NCI-H748 treated with DMSO at 0.1 percent for 48 hours (cell line): Measurements from ENCODE around the gene DDN.

ENCODE experiments used
- DNase-seq: peaks from one replicate; lab custom pipeline; 2025; lab: John Stamatoyannopoulos, UW

The DDN gene

DNA sequence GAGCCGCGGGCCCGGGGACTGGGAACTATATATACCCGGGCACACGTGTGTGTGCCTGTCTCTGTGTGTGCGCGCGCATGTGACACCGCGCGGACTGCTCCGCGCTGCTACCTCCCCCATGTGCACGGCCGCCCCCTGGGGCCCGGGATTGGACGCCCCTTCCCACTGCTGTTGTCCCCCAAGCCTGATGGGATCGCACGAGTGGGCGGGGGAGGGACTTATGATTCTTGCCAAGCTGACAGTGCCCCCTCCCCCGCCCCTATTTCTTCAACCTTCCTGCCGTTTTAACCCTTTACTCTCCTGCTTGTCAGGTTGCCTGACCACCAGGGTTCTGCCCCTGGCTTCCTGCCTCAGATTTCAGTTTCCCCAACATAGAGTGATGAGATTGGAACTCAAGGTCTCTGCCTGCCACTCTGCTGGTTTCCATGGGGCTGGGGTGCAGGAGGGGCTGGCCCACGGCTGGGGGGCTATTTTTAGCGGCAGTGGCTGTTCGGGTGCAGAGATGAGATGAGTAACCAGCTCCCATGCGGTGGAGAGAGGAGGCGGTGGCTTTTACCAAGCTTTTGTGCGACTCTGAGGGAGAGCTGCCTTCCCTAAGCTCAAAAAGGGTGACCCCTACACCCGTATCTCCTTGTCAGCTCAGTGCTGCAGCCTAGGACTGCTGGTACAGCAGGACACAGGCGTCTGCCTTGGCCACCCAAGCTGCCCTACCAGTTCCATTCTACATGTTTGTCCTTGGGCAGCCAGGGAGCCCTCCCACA lies at the start of gene DDN:
DDN (minus strand) TSS at position 5 of the 761 bp plus-strand sequence. CDS start 88 bp downstream, outside the sequence.
- no peak for DNase-seq

DNA sequence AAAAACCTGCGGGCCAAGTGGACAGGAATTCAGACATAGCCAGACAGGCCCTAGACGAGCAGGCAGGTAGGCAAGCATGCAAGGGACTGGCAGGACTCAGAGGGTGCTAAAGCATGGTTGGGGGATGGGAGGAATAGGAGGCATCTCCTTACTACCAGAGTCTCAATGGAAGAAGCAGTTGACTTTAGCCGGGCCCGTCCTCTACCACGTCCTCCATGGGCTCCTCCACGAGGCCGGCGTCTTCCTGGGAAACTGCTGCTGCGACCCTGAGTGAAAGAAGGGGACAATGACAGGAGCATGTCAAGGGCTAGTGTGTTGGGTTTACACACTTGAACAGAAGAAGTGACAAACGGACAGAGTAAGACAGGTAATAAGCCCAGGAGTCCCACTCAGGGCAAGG lies 49.8 kb upstream of the DDN start:
- no peak for DNase-seq

DNA sequence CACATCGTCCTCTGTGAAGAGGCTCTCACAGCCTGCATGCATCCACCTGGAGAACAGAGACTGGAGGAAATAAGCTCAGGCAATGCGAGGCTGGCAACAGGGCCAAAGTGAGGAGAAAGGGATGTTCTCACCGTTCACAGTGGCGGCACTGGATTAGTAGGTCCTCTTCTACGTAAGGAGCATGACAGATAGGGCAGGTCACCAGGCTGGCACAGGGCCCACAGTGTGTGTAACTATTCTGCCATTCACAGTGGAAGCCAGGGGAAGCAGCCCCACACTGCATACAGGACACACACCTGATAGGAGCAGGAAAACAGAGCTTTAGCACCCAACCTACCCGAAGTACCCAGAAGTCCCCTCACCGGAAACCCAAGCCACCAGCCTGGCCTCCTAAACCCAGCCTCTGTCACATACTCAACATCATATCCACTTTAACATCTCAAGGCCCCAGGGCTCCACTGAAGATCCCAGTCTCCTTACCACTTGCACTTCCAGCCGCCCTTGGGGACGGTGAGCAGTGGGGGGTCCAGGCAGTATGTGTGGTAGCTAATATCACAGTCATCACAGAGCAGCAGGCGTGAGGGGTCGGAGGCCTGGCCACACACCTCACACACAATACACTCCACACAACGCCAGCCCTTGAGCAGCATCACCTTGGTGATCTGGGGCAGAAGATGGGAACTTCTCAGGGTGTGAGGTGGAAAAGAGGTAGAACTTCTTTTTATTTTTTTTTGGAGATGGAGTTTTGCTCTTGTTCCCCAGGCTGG lies 47.1 kb upstream of the DDN start:
- no peak for DNase-seq

DNA sequence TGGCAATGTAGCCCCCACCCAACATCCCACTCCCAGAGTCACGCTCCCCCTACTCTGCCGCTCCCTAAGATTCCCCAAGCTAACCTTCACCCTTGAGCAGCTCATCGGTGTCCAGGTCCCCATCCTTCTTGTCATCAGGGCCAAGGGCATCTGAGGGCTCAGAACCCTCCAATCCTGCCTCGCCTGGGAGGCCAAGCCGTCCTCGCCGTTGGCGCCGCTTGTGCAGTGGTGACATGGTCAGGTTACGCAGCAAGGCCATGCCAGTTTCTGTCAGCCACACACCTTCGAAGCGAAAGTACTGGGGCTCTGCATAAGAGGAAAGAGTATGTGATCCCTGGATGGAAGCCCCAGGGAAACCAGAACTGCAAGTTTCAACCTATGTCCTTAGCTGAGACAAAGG lies 45.5 kb upstream of the DDN start:
- no peak for DNase-seq

DNA sequence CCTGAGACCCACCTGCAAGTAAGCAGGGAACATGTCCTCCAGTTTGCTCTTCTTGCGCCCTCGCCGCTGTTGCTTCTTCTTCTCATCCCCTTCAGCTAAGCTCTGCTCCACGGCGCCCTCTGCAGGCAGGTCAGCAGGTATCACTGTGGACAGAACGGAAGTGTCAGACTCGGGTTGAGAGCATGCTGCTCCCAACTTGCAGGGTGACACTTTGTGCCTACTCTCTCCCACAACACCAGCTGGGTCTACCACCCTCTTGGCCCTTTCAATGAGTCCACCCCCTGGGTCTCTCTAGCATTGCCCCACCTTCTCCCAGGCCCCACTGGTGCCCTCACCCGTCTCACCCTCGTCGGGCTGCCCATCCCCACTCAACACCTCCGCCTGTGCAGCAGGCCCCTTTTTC lies 44.7 kb upstream of the DDN start:
- DNase-seq = peak; percentile 19

DNA sequence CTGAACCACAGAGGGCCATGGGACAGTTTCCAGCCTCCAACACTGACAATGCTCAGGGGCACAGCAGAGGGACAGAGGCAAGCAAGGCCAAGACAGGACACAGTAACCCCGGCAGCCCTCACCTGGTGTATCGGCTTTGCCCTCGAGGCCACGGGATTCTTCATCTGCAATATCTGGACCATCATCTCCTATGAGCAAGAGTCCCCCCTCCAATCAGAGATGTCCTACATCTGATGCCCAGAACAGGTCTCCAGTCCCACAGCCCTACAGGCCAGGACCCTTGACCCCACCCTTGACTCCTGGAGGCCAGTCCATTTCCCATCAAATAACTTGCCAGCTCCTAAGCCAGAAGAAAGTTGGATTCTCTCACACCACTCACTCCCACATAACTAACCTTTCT lies 44.1 kb upstream of the DDN start:
- no peak for DNase-seq

DNA sequence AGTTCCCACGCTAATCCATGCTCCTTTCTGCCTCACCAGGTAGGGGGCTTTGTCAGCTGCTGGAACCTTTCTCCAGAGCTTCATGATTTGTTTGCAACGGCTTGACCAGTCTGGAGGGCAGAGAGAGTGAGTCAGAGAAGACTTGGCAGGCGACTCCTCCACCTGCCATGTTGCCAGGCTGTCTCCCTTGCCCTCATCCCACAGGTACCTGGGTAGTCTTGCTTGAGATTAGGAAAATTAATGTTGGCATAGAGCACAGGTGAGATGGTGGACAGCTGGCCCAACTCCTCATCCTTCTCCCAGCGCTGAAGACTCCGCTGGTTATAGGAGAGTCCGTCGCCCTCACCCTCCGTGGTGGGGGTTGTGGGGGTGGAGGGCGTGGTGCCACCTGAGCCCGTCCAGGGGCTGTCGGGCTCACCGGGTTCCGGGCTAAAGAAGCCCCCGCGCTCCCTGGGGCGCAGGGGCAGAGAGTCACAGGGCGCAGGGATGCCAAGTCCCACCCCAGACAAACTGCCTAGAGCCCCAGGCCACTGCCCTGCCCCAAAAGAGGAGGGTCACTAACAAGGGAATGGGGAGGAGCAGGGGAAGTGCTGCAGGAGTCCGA lies 42.8 kb upstream of the DDN start:
- no peak for DNase-seq

DNA sequence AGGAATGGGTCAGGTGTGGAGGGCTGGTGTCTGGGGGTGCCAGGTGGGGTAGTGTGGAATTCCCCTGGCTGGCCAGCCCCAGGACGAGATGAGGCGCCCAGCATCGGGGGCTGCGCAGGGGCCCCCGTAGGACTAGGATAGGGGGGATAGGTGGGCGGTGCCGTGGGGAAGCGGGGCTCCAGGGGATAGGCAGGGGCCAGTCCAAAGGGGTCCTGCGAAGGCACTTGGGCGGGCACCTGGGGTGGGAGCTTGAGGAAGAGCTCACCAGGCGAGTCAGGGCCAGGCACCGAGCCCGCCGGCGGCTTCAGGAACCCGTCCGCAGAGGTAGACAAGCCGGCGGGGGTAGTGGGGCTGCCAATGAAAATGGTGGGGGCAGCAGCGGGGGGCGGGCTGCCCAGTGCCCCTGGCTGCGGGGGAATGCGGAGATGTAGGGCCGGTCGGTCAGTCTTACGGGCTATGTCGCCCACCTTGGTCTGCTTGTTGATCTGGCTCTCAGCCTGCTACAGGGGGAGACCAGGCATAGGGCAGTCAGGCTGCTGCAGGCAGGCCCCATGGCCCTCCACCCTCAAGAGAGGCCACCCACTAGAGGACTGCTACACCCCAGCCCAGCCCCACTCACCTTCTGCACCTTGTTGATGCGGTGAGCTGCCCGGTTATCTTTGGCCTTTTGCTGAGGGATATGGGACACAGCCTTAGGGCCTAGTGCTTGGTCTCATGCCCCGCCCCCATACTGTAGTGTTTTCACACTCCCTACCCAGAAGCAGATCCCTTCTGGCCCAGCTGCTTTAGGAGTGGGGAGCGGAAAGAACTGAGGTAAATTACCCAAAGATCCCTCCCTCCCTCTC lies 42.1 kb upstream of the DDN start:
- no peak for DNase-seq

DNA sequence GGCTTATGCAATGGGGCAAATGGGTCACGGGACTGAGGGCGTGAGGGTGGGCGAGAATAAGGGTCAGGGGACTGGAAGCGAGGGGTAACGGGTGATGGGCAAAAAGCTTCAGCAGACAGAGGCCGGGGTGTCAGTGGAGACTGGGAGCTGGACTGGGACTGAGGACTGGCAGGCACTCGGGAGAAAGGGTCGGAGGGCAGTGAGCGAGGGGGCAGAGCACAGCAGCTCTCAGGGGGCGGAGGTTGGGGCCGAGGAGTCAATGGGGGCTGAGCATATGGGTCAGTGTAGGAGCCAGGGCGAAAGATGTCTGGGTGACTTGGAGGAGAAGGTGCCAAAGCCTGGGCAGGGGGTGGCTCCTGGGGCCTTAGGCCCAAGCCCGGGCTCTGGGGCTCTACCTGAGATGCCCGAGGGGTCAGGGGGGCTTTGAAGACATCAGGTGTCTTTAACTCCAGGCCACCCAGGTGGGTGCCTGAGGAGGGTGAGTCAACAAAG lies 41.2 kb upstream of the DDN start:
- DNase-seq = no peak

DNA sequence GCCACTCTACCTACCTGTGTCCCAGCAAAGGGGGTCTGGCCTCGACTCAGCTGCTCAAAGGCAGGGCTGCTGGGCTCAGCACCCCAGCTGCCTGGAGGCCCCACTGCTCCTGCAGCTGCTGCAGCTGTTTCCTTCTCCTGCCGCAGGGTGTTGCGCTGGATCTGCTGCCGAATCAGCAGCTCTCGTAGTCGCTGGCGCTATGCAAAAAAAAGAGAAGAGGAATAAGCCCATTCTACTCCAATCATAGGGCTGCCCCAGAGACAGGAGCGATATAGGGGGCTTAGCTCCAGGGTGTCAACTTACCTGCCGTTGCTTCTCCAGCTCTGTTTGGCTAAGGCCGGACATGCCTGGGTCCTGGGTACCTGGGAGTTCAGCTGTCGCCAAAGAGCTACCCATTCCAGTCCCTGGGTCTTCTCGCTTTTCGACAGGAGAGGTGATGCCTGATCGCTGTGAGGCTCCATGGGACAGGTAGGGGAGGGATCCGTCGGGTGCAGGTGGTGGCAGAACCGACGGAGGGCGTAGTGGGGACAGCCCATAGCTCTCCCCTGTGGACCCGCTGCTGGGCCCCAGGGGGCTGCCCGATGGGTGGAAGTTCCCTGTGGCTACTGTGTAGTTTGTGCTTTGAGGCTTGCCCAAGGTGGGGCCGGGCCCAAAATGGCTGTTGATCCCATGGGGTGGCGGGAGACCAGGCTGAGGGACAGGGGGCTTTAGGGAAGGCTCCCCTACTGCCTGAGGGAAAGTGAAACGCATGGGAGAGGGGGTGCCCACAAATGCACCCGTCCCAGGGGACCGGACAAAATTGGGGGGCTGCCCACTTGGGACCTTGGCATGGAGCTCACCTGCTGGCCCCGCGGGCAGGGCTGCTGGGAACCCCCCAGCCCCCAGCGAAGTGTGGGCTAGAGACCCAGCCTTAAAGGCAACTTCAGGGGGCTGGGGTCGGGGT lies 40.5 kb upstream of the DDN start:
- DNase-seq = no peak

DNA sequence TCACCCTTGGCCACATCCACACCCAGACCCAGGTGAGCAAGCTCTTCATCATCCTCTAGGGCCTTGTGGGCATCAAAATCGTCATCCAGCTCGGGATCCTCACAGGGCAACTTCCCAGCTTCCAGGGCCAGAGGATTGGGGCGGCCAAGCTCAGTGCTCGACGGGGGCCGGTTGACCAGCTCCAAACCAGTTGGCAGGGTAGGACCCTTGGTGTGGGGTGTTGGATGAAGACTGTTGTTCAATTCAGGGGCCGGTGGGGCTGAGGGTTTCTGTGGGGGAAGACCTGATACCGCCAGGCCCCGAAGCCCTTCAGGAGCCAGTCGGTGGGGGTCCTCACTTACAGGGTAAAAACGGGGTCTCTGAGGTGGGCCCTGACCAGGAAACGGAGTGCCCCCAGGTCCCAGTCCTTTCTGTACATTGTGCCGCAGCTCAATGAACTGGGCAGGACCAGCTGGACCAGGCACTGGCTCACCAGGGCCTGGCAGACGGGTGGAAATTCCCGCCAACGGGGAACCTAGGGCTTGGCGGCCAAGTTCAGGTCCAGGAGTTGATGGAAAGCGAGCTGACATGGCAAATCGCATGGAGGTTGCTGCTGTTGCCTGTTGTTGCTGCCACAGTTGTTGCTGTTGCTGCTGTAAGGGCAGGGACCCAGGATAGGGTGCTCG lies 39.2 kb upstream of the DDN start:
- no peak for DNase-seq

DNA sequence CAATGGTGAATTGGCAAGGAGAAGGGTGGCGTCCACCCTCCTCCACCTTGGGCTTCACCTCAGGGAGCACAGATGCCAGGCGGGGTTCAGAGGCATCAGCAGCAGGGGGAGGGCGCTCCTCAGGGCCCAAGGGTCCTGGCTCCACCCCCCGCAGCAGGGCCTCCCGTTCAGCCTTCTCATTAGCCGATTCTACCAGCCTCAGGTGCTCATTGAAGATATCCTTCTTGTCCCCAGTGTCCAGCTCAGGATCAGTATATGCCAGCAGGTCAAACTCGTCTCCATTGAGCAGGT lies 38.7 kb upstream of the DDN start:
- no peak for DNase-seq

DNA sequence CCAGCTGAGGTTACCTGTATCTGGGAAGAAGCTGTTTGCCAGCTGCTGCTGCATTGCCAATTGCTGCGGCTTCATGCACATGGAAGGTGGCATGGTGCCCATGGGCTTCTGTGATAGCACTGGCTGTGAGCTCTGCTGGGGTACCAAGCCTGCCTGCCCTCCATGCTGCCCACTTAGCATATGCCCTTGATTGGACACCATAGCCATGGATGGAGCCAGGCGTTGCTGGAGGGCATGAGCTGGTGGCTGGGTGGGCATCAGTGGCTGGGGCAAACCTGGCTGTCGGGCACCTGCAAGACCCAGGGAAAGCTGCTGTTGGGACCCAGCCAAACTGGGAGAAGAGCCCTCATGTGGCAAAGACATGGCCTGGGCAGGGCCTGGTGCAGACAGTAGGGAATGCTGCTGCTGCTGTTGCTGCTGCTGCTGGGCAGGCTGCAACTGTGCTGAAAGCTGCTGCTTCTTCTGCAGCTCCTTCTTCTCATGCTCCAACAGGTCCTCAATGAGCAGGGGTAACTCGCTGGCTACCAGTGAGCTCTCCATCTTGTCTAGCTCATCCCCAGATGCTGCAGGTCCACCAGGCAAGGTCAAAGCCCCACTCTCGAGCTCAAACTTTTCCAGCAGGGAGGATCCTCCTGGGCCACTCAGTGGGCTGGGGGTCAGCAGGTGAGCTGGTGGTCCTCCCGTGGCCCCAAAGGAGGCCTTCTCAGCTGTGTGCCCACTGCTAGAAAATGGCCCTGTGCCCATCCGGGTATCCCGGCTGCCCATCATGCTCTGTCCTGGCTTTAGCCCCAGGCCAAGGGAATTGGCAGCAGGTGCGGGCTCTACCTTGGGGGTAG lies 38.2 kb upstream of the DDN start:
- no peak for DNase-seq

DNA sequence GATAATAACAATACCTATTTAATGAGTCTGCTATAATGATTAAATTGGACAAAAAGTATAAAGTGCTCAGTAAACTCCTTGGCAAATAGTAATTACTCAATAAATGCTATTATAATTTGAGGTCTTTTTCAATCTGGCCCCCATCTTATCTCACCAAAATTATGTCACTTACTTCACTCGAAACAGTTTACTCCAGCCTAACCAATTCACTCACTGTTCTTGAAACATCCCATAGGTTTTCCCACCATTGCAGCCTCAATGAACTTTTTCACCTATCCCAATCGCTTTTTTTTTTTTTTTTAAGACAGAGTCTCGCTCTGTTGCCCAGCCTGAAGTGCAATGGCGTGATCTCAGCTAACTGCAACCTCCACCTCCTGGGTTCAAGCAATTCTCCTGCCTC lies 36.9 kb upstream of the DDN start:
- no peak for DNase-seq

DNA sequence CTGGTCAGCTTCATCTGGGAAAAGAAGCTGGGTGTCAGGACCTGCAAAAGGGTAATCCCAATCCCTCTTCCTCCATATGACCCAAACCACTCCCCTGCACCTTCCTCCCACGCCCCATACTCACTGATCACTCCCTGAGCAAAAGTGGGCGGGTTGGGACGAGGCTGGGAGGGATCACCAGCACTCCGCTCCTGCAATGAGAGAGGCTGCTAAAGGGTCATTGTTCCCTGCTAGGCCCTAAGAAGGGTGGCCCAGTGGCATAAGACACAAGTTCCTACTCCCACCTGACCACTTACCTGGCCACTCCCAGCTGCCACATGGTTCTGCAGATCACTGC lies 35.1 kb upstream of the DDN start:
- no peak for DNase-seq

DNA sequence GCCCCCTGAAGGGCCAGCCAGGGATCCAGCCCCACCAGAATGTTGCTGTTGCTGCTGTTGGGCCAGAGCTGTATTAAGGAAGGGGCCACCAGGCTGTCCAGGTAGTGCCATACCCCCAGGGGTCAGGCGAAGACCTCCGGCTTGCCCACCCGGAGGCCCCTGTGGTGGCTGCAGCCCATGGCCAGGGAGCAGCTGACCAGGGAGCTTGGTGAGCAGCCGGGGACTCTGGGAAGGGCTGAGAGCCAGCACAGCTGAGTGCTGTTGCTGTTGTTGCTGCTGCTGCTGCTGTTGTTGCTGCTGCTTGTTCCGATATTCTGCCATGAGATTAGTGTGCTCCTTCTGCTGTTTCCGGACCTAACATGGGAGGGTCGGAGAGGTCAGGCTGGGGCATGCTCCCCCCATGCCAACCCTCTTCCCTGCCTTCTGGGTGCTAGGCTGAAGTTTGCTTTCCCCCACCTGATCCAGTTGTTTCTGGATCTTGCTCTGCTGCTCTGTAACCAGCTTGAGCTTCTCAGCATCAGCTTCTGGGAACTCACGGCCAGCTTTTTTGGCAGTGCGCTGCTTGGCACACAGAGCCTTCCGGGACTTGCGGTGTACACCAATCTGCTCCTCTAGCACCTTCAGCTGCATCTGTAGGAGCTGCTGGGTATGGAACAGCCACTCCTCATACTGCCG lies 34.6 kb upstream of the DDN start:
- DNase-seq = no peak

DNA sequence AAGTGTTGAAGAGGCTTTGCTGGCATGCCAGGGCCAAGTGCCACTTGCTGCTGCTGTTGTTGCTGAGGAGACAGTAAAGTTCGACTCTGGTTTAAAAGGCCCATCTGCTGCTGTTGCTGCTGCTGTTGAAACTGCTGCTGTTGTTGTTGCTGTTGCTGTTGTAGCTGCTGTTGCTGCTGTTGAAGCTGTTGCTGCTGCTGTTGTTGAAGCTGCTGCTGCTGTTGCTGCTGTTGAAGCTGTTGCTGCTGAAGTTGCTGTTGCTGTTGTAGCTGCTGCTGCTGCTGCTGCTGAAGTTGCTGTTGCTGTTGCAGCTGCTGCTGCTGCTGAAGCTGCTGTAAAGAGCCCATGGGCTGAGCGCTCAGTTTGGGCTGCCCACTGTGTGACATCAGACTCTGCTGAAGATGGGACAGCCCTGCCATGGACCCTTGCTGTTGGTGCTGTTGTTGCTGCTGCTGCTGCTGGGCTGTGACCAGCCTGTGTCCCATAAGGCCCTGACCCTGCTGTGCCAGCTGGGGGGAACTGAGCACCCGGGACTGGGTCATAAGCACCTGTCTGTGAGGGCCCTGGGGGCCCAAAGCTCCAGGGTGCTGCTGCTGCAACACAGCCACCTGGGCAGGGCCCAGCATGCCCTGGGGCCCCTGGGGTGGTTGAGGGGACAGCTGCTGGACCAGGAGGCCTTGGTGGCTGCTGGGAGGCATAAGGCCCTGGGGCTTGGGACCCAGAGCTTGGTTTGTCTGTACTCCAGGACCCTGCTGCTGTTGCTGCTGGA lies 33.7 kb upstream of the DDN start:
- no peak for DNase-seq

DNA sequence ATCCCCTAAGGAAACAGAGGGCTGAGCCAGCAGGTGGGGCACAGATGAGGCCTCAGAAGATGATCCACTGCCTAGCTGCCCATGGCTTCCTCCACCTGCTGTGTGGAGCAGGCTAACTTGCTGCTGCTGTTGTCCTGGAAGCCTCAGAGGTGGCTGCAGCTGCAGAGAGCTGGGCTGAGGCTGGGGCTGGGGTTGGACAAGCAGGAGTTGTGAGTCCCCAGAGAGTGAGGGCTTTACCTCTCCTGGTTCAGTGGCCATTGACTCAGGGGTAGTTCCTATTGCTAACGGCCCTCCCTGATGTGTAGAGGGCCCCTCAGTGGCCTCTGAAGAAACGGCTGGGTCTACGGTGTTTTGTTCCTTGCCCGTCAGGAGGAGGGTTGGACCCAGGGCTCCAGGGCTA lies 33.1 kb upstream of the DDN start:
- DNase-seq = no peak
